HG03521 (cell line): ENCODE measurements around the gene CDH2.

ENCODE experiments used
- ATAC-seq: cut with Tn5 transposase; IDR thresholded peaks from one replicate; pipeline ENCODE4 v1.9.1; 2021; ENCODE audit warnings: mild to moderate bottlenecking, moderate library complexity; ENCODE audit not compliant: unreplicated experiment

The CDH2 gene

GRCh38 chr18:28091197-28091596, 85.7 kb downstream of the CDH2 start:
- ATAC-seq, result no peak

GRCh38 chr18:28088477-28088876, 88.5 kb downstream of the CDH2 start:
- no peak for ATAC-seq

GRCh38 chr18:28086670-28087552, 90.0 kb downstream of the CDH2 start:
- ATAC-seq, result no peak

GRCh38 chr18:28081516-28081915, 95.4 kb downstream of the CDH2 start:
- ATAC-seq, result no peak

- no peak for ATAC-seq
Measured at GRCh38 chr18:28080876-28081300, 96.0 kb downstream of the CDH2 start.

- ATAC-seq, result no peak
Measured at GRCh38 chr18:28079883-28080282, 97.0 kb downstream of the CDH2 start.

GRCh38 chr18:28078849-28079248, 98.1 kb downstream of the CDH2 start:
- ATAC-seq, result no peak

GRCh38 chr18:28078298-28078697, 98.6 kb downstream of the CDH2 start:
- no peak for ATAC-seq

- ATAC-seq, result no peak
Measured at GRCh38 chr18:28075501-28075900, 101.4 kb downstream of the CDH2 start.

- ATAC-seq, result no peak
Measured at GRCh38 chr18:28074076-28074475, 102.9 kb downstream of the CDH2 start.

- ATAC-seq, result no peak
Measured at GRCh38 chr18:28073658-28074057, 103.3 kb downstream of the CDH2 start.

- ATAC-seq, result no peak
Measured at GRCh38 chr18:28071199-28071598, 105.7 kb downstream of the CDH2 start.

- ATAC-seq, result no peak
Measured at GRCh38 chr18:28068207-28068606, 108.7 kb downstream of the CDH2 start.

- no peak for ATAC-seq
Measured at GRCh38 chr18:28067346-28067745, 109.6 kb downstream of the CDH2 start.

- ATAC-seq, result no peak
Measured at GRCh38 chr18:28065793-28066186, 111.1 kb downstream of the CDH2 start.

- ATAC-seq, result no peak
Measured at GRCh38 chr18:28065031-28065792, 111.7 kb downstream of the CDH2 start.

- ATAC-seq, result no peak
Measured at GRCh38 chr18:28063926-28064325, 113.0 kb downstream of the CDH2 start.

- ATAC-seq, result no peak
Measured at GRCh38 chr18:28063271-28063761, 113.6 kb downstream of the CDH2 start.

GRCh38 chr18:28062443-28062842, 114.5 kb downstream of the CDH2 start:
- ATAC-seq, result no peak

- ATAC-seq, result no peak
Measured at GRCh38 chr18:28059861-28060260, 117.1 kb downstream of the CDH2 start.

- ATAC-seq, result no peak
Measured at GRCh38 chr18:28050545-28050944, 126.4 kb downstream of the CDH2 start.

GRCh38 chr18:28048612-28049011, 128.3 kb downstream of the CDH2 start:
- ATAC-seq, result no peak
